Peyer's patch (tissue), 4 donors: ENCODE data around the gene COL2A1.

Experiments used
- CTCF ChIP-seq, 6 experiments: fragments of 450-650 bp in 4 of 6; fragments of 200-600 bp in 2 of 6; sonication (generic) in 1 of 6; IDR thresholded peaks; one replicate each; pipeline ENCODE4 v1.5.1; 2017 to 2019; ENCODE audit warnings: antibody characterized with exemption in 6 of 6, mild to moderate bottlenecking in 3 of 6, moderate library complexity in 1 of 6
- POLR2A ChIP-seq, 2 donors: fragments of 450-650 bp; IDR thresholded peaks; one replicate each; pipeline ENCODE4 v1.5.1; 2017; ENCODE audit warnings: antibody characterized with exemption in 2 of 2, mild to moderate bottlenecking in 2 of 2, moderate library complexity in 2 of 2

GRCh38 chr12:47984331-47984801, 19.9 kb downstream of the COL2A1 start:
- TF ChIP-seq CTCF (IDR thresholded peaks at IDR 0.05) (no peak), POLR2A (IDR thresholded peaks at IDR 0.05) (no peak)
